Thoracic aorta (tissue), 2 donors: ENCODE data around the gene ZNF718. TPM values are rescaled to one million over a fixed set of nuclear protein-coding genes. Genes with fewer than 3 reads are reported as not detected.
"Not testable (repeated sequence)": the region's sequence is repeated elsewhere in the genome, so short reads cannot be mapped to it uniquely, and the experiment has no call there.

Experiments
- ATAC-seq: fragments of 150-250 bp; one replicate; pipeline ENCODE4 v1.8.0; 2017; ENCODE audit warnings: low read depth; ENCODE audit not compliant: insufficient number of reproducible peaks, low FRiP score
- DNase-seq: peaks from one replicate; pipeline ENCODE4 v3.0.0-alpha.2; 2020; ENCODE audit warnings: low spot score
- H3K27ac ChIP-seq, 2 donors: fragments of 200-600 bp; sonication (generic); 1 replicate in 1 of 2; 2 replicates in 1 of 2; pipeline ENCODE4 v1.5.1; 2016; ENCODE audit warnings: mild to moderate bottlenecking in 2 of 2, moderate library complexity in 2 of 2
- H3K27me3 ChIP-seq: fragments of 200-600 bp; sonication (generic); replicated peaks from 2 replicates; pipeline ENCODE4 v1.6.0; 2016; ENCODE audit warnings: mild to moderate bottlenecking; ENCODE audit not compliant: insufficient read depth
- H3K36me3 ChIP-seq: fragments of 200-600 bp; sonication (generic); one replicate; pipeline ENCODE4 v1.5.1; 2016
- H3K4me1 ChIP-seq, 2 donors: fragments of 200-600 bp; sonication (generic); 1 replicate in 1 of 2; 2 replicates in 1 of 2; pipeline versions ENCODE4 v1.5.1 to v1.6.0; 2016; ENCODE audit warnings: low read depth in 2 of 2, mild to moderate bottlenecking in 1 of 2; ENCODE audit not compliant: control insufficient read depth in 1 of 2
- H3K4me3 ChIP-seq: fragments of 200-600 bp; sonication (generic); 2 replicates; pipeline ENCODE4 v1.5.1; 2016; ENCODE audit warnings: mild to moderate bottlenecking
- H3K9me3 ChIP-seq: fragments of 200-600 bp; sonication (generic); 2 replicates; pipeline ENCODE4 v1.5.1; 2016
- total RNA-seq, 2 donors: library from RNA; depleted of rRNA; stranded (reverse); fragments of >200 nt; gene quantifications; one replicate each; pipeline versions ENCODE4 v1.1.0 to v1.2.3, GENCODE V29; 2016
- TF ChIP-seq, protein P1 (sequence below): fragments of 200-600 bp; sonication (generic); IDR thresholded peaks from one replicate; pipeline ENCODE4 v1.5.1; 2019; ENCODE audit warnings: antibody characterized with exemption

ZNF718 gene
- total RNA-seq, 2 donors from 2014 or later: 10.4 to 11.5 TPM

DNA sequence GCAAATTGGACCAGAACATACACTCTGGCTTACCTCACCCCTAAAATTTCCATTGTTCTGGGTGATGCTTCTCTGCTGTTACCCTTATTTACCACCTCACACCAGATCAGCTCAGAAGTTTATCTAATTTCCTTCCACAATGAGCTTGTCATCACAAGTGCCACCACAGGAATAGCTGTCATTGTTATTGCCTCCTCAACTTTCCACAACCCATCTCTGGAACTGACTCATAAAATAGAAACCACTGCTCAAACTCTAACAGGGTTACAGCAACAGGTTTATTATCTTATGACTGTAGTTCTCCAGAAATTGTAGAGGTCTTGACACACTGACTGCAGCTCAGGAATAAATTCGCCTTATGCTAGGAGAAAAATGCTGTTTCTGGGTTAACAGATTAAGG lies 52.7 kb downstream of the ZNF718 start:
- TF ChIP-seq, protein P1, sequence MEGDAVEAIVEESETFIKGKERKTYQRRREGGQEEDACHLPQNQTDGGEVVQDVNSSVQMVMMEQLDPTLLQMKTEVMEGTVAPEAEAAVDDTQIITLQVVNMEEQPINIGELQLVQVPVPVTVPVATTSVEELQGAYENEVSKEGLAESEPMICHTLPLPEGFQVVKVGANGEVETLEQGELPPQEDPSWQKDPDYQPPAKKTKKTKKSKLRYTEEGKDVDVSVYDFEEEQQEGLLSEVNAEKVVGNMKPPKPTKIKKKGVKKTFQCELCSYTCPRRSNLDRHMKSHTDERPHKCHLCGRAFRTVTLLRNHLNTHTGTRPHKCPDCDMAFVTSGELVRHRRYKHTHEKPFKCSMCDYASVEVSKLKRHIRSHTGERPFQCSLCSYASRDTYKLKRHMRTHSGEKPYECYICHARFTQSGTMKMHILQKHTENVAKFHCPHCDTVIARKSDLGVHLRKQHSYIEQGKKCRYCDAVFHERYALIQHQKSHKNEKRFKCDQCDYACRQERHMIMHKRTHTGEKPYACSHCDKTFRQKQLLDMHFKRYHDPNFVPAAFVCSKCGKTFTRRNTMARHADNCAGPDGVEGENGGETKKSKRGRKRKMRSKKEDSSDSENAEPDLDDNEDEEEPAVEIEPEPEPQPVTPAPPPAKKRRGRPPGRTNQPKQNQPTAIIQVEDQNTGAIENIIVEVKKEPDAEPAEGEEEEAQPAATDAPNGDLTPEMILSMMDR: no peak
- no peak overlapping the region for H3K27ac ChIP-seq
- H3K4me1 ChIP-seq: no peaks in the 10 kb centered on the region
- ATAC-seq (no peak), DNase-seq (no peak)
- H3K9me3 ChIP-seq: peaks cover 84% of the 10 kb centered on the region
- no peaks in the 10 kb centered on the region for H3K36me3 ChIP-seq
- no peak overlapping the region for H3K4me3 ChIP-seq
- H3K27me3 ChIP-seq: no peaks in the 10 kb centered on the region

DNA sequence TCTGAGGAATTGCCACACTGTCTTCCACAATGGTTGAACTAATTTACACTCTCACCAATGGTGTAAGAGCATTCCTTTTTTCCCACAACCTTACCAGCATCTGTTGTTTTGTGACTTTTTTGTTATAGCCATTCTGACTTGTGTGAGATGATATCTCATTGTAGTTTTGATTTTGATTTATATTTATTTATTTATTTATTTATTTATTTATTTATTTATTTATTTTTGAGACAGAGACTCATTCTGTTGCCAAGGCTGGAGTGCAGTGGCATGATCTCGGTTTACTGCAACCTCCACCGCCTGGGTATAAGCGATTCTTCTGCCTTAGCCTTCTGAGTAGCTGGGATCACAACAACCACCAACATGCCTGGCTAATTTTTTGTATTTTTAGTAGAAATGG lies 57.9 kb downstream of the ZNF718 start:
- not testable (repeated sequence) for ATAC-seq

DNA sequence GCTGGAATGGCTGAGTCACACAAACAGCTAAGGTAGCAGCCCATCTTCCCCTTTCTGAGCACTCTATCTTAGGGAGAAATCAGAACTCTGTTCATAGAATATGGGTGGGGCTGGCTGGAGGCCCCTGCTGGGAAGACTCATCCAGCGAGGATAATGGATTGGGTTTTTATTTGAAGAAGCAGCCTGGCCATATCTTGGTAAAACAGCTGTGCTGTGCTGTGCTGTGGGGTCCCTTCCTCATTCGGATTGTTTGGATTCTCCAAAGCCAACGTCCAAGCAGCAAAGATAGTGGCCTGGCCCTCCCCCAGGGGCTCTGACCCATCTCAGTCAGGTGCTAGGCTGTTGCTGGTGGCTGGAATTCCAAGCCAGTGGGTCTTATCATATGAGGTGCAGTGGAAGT lies 63.8 kb downstream of the ZNF718 start:
- H3K27ac ChIP-seq: no peak overlapping the region
- H3K27me3 ChIP-seq: no peaks in the 10 kb centered on the region
- peaks cover 58% of the 10 kb centered on the region for H3K9me3 ChIP-seq
- H3K4me1 ChIP-seq: no peaks in the 10 kb centered on the region
- peaks cover 4% of the 10 kb centered on the region for H3K36me3 ChIP-seq
- ATAC-seq (no peak), DNase-seq (no peak)
- TF ChIP-seq, protein P1: no peak
- H3K4me3 ChIP-seq: no peak overlapping the region

More for the DNA sequence above, 57.9 kb downstream of the ZNF718 start:
- DNase-seq, H3K27ac ChIP-seq, H3K27me3 ChIP-seq, H3K4me3 ChIP-seq, H3K36me3 ChIP-seq, H3K4me1 ChIP-seq: not testable (repeated sequence)
- H3K9me3 ChIP-seq: peaks cover 76% of the 10 kb centered on the region

DNA sequence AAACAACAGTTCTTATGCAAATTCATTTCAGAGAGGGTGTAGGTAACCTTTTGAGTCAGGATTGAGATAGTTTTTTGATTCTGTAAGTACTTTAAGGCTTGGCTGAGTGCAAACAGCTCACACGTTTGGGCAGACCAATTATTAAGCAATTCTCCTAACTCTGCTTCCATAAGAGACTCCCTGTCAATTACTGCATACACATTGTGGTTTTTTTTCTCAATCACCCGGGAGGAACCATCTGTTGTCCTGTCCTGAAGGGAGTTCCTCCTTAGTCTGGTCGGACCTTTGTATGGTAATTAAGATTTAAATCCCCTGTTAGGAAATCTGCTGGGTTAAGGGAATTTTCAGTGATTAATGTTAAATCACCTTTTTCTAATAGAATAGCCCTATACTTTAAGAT lies 70.9 kb downstream of the ZNF718 start:
- H3K4me1 ChIP-seq, DNase-seq, ATAC-seq, H3K27me3 ChIP-seq, H3K27ac ChIP-seq, H3K4me3 ChIP-seq, H3K36me3 ChIP-seq: not testable (repeated sequence)
- H3K9me3 ChIP-seq: peaks cover 19% of the 10 kb centered on the region

DNA sequence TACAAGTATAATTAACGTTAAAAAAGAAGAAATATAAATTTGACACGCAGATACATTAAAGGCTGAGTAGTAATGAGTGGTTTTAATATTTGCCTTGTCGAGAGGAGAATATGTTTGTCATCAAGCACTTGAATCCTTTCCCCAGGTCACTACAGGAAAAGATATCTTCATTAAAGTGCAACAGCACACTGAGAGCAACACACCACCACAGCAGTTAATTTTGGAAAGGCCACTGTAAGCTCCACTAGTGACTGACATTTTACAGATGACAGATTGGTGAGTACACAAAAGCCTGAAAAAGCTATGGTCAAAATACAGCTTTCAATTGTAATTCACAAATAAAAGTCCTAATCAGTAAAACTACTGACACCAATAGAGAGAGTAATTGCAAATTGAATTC lies 76.6 kb downstream of the ZNF718 start:
- H3K4me3 ChIP-seq: no peak overlapping the region
- TF ChIP-seq, protein P1: no peak
- H3K36me3 ChIP-seq: no peaks in the 10 kb centered on the region
- H3K27me3 ChIP-seq: no peaks in the 10 kb centered on the region
- DNase-seq: no peak
- no peaks in the 10 kb centered on the region for H3K4me1 ChIP-seq
- H3K27ac ChIP-seq: no peak overlapping the region
- no peak for ATAC-seq
- H3K9me3 ChIP-seq: peaks cover 13% of the 10 kb centered on the region

DNA sequence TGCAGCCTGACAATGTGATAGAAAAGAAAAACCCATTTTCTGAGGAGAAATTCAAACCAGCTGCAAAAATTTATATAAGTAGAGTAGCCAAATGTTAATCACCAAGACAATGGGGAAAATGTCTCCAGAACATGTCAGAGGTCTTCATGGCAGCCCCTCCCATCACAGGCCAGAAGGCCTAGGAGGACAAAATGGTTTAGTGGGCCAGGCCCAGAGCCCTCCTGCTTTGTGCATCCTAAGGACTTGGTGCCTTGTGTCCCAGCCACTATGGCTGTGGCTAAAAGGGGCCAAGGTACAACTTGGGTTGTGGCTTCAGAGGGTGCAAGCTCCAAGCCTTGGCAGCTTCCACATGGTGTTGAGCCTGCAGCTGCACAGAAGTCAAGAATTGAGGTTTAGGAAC lies 78.5 kb downstream of the ZNF718 start:
- not testable (repeated sequence) for ATAC-seq
- peaks cover 13% of the 10 kb centered on the region for H3K9me3 ChIP-seq

DNA sequence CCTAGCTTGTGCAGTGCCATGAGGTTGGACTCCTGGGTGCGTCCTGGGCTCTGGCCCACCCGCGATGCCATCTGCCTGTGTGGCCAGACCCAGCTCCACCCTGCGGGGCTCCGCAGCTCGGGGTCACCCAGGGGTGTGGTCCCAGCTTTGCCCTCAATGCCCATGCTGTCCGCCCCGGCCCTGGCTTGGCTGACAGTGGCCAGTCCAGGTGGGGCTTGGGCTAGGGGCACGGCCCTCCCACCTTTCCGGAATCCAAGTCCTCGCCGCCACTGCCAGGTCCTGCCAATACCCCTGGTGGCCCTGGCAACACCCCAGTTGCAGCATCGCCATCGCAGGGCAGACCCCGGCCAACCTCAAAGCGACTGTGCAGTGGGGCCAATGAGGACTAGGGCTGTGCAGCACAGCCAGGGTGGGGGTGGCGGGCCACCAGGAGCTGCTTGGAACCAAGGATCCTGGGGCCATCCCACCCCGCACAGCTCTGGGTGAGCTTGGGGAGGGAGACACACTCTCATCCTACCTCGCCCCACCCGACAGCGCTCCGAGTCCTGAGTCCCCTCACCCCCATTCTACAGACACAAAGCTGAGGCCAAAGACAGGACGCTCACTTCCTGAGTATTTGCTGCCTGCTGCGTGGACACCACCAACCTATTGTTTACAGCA lies 80.9 kb downstream of the ZNF718 start:
- DNase-seq (no peak), ATAC-seq (no peak)

More for the DNA sequence above, 78.5 kb downstream of the ZNF718 start:
- not testable (repeated sequence) for H3K27ac ChIP-seq, DNase-seq, H3K4me3 ChIP-seq, H3K36me3 ChIP-seq, H3K27me3 ChIP-seq, H3K4me1 ChIP-seq

More for the DNA sequence above, 80.9 kb downstream of the ZNF718 start:
- Histone ChIP-seq H3K4me3 (no peak overlapping the region), H3K9me3 (peaks cover 13% of the 10 kb centered on the region), H3K27me3 (no peaks in the 10 kb centered on the region), H3K36me3 (no peaks in the 10 kb centered on the region), H3K4me1 (no peaks in the 10 kb centered on the region), H3K27ac (no peak overlapping the region)
- TF ChIP-seq, protein P1: no peak
